GM19324 (cell line): ENCODE results near the gene HOXB6.

ENCODE experiments used
- ATAC-seq: cut with Tn5 transposase; IDR thresholded peaks from one replicate; pipeline ENCODE4 v1.9.1; 2021; ENCODE audit warnings: mild to moderate bottlenecking, moderate library complexity; ENCODE audit not compliant: unreplicated experiment, low FRiP score

Gene HOXB6

GRCh38 chr17:48569674-48570324 is 35.0 kb downstream of the HOXB6 start:
- no peak for ATAC-seq

GRCh38 chr17:48569240-48569582 is 35.6 kb downstream of the HOXB6 start:
- ATAC-seq, result no peak

GRCh38 chr17:48568499-48569239 is 36.1 kb downstream of the HOXB6 start:
- no peak for ATAC-seq

- no peak for ATAC-seq
These were observed 37.0 kb downstream of the HOXB6 start for GRCh38 chr17:48567646-48568354.

GRCh38 chr17:48567209-48567608 is 37.6 kb downstream of the HOXB6 start:
- no peak for ATAC-seq

- ATAC-seq, result no peak
These were observed 38.1 kb downstream of the HOXB6 start for GRCh38 chr17:48566717-48567116.

GRCh38 chr17:48565925-48566710 is 38.7 kb downstream of the HOXB6 start:
- ATAC-seq, result no peak

- ATAC-seq, result no peak
These were observed 39.7 kb downstream of the HOXB6 start for GRCh38 chr17:48565022-48565554.

GRCh38 chr17:48564188-48565021 is 40.4 kb downstream of the HOXB6 start:
- no peak for ATAC-seq

- ATAC-seq, result no peak
These were observed 41.0 kb downstream of the HOXB6 start for GRCh38 chr17:48563867-48564187.

- ATAC-seq, result no peak
These were observed 41.4 kb downstream of the HOXB6 start for GRCh38 chr17:48563385-48563838.

- ATAC-seq, result no peak
These were observed 41.9 kb downstream of the HOXB6 start for GRCh38 chr17:48562934-48563333.

- peak; percentile 57 for ATAC-seq
These were observed 42.6 kb downstream of the HOXB6 start for GRCh38 chr17:48561884-48562810.

- no peak for ATAC-seq
These were observed 44.7 kb downstream of the HOXB6 start for GRCh38 chr17:48559840-48560817.

- ATAC-seq, result no peak
These were observed 45.5 kb downstream of the HOXB6 start for GRCh38 chr17:48559122-48559839.

- no peak for ATAC-seq
These were observed 46.0 kb downstream of the HOXB6 start for GRCh38 chr17:48558831-48559121.
